ENCODE results near the gene SYCE3.

- no peak for TF ChIP-seq SMARCA4 (IDR thresholded peaks at IDR 0.05)
- TF ChIP-seq SRF (CRISPR knock-in tag; IDR thresholded peaks at IDR 0.05), result no peak
- TF ChIP-seq FOXO4 (CRISPR knock-in tag; IDR thresholded peaks at IDR 0.05), result no peak
- no peak for TF ChIP-seq SREBF1 (IDR thresholded peaks at IDR 0.05; ENCODE audit: borderline replicate concordance, low read depth, low read length)
- no peak for TF ChIP-seq STAT6 (CRISPR knock-in tag; IDR thresholded peaks at IDR 0.05)
- TF ChIP-seq CEBPB (tag; IDR thresholded peaks at IDR 0.05), result no peak
- TF ChIP-seq ZNF311 (CRISPR knock-in tag; IDR thresholded peaks at IDR 0.05), result no peak
- TF ChIP-seq FOS (IDR thresholded peaks at IDR 0.05; ENCODE audit: extremely low read depth, insufficient read length), result no peak
- TF ChIP-seq TAF7 (tag; IDR thresholded peaks at IDR 0.05), result no peak
- no peak for TF ChIP-seq MNT (conservative IDR thresholded peaks at IDR 0.05)
- no peak for TF ChIP-seq ESRRA (IDR thresholded peaks at IDR 0.05; ENCODE audit: borderline replicate concordance, low read depth)
- no peak for TF ChIP-seq RB1 (IDR thresholded peaks at IDR 0.05; ENCODE audit: low read depth)
- no peak for TF ChIP-seq TAF1 (IDR thresholded peaks at IDR 0.05; ENCODE audit: control insufficient read depth, extremely low read depth, insufficient read depth, low read length, severe bottlenecking)
- no peak for TF ChIP-seq MAZ (CRISPR knock-in tag; conservative IDR thresholded peaks at IDR 0.05 in 1 of 2, IDR thresholded peaks at IDR 0.05 in 1 of 2)
These were observed 58.1 kb downstream of the SYCE3 start for GRCh38 chr22:50504369-50505211.

Data from K562 (cell line).